Measurements from ENCODE around the gene ARHGEF12.

DNA sequence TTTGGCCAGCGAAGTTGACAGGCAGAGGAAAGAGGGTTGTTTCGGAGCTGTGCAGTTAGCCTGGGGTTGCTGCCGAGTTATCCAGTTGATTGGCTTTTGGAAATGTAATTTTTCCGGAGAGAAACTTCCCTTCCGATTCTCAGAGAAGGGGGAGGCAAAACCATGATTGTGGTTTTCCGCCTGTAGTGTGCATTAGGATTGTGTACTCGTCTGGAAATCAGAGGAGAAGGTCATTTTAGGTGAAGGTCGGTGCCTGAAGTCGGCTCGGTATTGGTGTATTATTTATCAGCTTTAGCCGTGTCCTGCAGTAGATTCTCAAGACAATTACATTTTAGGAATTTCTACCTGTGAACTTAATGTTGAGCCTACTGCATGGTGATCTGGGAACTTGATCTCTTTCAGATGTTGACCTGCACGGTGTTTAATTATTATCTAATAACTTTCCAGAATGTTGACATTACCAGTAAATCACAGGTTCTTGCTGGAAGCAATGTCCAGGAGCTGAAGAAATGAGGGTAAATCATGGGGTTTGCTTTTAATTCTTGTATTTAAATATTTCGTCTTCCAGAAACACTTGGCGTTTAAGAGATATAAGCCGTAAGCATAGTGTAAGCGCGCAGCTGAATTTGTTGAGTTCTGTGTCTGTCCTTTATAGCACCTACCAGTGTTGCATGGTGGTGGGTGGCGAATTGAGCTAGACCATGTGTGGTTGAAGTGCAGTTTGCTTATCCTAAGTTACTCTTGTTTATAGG, 1.3 kb downstream of the ARHGEF12 start:
- TF ChIP-seq, protein P1, sequence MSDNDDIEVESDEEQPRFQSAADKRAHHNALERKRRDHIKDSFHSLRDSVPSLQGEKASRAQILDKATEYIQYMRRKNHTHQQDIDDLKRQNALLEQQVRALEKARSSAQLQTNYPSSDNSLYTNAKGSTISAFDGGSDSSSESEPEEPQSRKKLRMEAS (IDR thresholded peaks at IDR 0.05) = no peak
- TF ChIP-seq, protein P2, sequence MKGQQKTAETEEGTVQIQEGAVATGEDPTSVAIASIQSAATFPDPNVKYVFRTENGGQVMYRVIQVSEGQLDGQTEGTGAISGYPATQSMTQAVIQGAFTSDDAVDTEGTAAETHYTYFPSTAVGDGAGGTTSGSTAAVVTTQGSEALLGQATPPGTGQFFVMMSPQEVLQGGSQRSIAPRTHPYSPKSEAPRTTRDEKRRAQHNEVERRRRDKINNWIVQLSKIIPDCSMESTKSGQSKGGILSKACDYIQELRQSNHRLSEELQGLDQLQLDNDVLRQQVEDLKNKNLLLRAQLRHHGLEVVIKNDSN (IDR thresholded peaks at IDR 0.05) = no peak
- TF ChIP-seq CEBPB (IDR thresholded peaks at IDR 0.05) (no peak), YY1 (IDR thresholded peaks at IDR 0.05; ENCODE audit: low read depth) (no peak), EP300 (IDR thresholded peaks at IDR 0.05; ENCODE audit: borderline replicate concordance) (no peak), RAD21 (IDR thresholded peaks at IDR 0.05; ENCODE audit: low read depth) (no peak)
- TF ChIP-seq, protein P3, sequence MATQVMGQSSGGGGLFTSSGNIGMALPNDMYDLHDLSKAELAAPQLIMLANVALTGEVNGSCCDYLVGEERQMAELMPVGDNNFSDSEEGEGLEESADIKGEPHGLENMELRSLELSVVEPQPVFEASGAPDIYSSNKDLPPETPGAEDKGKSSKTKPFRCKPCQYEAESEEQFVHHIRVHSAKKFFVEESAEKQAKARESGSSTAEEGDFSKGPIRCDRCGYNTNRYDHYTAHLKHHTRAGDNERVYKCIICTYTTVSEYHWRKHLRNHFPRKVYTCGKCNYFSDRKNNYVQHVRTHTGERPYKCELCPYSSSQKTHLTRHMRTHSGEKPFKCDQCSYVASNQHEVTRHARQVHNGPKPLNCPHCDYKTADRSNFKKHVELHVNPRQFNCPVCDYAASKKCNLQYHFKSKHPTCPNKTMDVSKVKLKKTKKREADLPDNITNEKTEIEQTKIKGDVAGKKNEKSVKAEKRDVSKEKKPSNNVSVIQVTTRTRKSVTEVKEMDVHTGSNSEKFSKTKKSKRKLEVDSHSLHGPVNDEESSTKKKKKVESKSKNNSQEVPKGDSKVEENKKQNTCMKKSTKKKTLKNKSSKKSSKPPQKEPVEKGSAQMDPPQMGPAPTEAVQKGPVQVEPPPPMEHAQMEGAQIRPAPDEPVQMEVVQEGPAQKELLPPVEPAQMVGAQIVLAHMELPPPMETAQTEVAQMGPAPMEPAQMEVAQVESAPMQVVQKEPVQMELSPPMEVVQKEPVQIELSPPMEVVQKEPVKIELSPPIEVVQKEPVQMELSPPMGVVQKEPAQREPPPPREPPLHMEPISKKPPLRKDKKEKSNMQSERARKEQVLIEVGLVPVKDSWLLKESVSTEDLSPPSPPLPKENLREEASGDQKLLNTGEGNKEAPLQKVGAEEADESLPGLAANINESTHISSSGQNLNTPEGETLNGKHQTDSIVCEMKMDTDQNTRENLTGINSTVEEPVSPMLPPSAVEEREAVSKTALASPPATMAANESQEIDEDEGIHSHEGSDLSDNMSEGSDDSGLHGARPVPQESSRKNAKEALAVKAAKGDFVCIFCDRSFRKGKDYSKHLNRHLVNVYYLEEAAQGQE (IDR thresholded peaks at IDR 0.05; ENCODE audit: low read depth) = no peak

All from Ishikawa (cell line).